Measurements from ENCODE around the gene ABCA13.

DNA sequence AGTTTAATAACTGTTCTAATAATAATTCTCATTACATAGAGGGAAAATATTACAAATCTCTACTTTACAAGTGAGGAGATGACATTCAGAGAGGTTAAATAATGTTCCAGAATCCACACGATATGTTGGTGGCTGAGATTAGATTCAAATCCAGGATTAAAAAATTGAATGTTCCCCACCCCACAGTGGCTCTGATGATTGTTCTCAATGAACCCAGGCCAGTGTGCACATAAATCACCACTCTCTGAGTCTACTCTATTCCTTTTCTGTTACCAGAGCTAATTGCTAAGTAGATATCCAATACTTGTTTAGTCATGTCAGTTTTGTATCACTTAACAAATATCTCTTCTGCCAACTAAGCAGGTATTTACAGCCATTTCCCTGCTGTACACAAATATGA lies 281.0 kb downstream of the ABCA13 start:
- TF ChIP-seq, protein P1, sequence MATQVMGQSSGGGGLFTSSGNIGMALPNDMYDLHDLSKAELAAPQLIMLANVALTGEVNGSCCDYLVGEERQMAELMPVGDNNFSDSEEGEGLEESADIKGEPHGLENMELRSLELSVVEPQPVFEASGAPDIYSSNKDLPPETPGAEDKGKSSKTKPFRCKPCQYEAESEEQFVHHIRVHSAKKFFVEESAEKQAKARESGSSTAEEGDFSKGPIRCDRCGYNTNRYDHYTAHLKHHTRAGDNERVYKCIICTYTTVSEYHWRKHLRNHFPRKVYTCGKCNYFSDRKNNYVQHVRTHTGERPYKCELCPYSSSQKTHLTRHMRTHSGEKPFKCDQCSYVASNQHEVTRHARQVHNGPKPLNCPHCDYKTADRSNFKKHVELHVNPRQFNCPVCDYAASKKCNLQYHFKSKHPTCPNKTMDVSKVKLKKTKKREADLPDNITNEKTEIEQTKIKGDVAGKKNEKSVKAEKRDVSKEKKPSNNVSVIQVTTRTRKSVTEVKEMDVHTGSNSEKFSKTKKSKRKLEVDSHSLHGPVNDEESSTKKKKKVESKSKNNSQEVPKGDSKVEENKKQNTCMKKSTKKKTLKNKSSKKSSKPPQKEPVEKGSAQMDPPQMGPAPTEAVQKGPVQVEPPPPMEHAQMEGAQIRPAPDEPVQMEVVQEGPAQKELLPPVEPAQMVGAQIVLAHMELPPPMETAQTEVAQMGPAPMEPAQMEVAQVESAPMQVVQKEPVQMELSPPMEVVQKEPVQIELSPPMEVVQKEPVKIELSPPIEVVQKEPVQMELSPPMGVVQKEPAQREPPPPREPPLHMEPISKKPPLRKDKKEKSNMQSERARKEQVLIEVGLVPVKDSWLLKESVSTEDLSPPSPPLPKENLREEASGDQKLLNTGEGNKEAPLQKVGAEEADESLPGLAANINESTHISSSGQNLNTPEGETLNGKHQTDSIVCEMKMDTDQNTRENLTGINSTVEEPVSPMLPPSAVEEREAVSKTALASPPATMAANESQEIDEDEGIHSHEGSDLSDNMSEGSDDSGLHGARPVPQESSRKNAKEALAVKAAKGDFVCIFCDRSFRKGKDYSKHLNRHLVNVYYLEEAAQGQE (IDR thresholded peaks at IDR 0.05; ENCODE audit: insufficient read depth in 1 of 2, low read depth in 2 of 2, low read length in 2 of 2): no peak
- TF ChIP-seq TAF1 (IDR thresholded peaks at IDR 0.05; ENCODE audit: borderline replicate concordance, insufficient read depth, low read length) (no peak), SIN3A (IDR thresholded peaks at IDR 0.05; ENCODE audit: borderline replicate concordance, insufficient read depth, low read length) (no peak), POLR2AphosphoS5 (IDR thresholded peaks at IDR 0.05; ENCODE audit: low read depth, low read length) (no peak)
